ENCODE data around the gene DCLK2.

The DCLK2 gene

DNA sequence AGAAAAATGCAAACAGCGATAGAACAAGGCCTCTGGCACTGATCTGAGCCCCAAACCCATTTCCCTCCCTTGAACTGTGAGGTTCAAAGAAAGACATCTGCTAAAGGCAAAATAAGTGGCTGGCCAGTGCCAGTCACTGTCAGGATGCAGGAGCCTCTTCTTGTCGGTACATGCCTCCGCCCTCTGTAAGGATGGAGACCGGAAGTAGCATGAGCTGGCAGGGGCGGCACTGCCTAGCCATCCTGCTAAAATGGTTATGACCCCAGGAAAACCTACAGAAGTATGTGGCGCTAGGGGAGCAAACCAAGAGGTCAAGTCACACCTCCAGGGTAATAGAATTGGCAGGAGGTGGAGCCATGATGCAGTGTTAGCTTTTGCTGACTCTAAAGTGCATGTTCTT, 180.3 kb downstream of the DCLK2 start:
- Histone ChIP-seq H4K20me1 (ENCODE audit: low read depth, low read length) (no peaks in the 10 kb centered on the region), H3K9ac (ENCODE audit: low read length) (no peak overlapping the region), H3F3A (ENCODE audit: insufficient read depth) (no peaks in the 10 kb centered on the region), H2AFZ (ENCODE audit: low read depth, low read length, severe bottlenecking) (no peak overlapping the region), H3K36me3 (ENCODE audit: low read length) (no peaks in the 10 kb centered on the region), H3K79me2 (ENCODE audit: insufficient read depth, low read length) (no peaks in the 10 kb centered on the region), H3K4me2 (ENCODE audit: low read depth, low read length, poor library complexity, severe bottlenecking) (no peak overlapping the region), H3K4me3 (ENCODE audit: insufficient read depth, low read length, poor library complexity, severe bottlenecking) (no peak overlapping the region), H3K9me3 (ENCODE audit: insufficient read depth, low read length) (no peaks in the 10 kb centered on the region), H3K27me3 (ENCODE audit: low read length) (no peaks in the 10 kb centered on the region), H3K9me2 (replicated peaks; ENCODE audit: insufficient read depth, low read length) (no peaks in the 10 kb centered on the region), H3K27ac (ENCODE audit: low read depth, low read length) (no peak overlapping the region)
- TF ChIP-seq EZH2phosphoT487 (conservative IDR thresholded peaks at IDR 0.05; ENCODE audit: low read length): no peak
- TF ChIP-seq, protein P1, sequence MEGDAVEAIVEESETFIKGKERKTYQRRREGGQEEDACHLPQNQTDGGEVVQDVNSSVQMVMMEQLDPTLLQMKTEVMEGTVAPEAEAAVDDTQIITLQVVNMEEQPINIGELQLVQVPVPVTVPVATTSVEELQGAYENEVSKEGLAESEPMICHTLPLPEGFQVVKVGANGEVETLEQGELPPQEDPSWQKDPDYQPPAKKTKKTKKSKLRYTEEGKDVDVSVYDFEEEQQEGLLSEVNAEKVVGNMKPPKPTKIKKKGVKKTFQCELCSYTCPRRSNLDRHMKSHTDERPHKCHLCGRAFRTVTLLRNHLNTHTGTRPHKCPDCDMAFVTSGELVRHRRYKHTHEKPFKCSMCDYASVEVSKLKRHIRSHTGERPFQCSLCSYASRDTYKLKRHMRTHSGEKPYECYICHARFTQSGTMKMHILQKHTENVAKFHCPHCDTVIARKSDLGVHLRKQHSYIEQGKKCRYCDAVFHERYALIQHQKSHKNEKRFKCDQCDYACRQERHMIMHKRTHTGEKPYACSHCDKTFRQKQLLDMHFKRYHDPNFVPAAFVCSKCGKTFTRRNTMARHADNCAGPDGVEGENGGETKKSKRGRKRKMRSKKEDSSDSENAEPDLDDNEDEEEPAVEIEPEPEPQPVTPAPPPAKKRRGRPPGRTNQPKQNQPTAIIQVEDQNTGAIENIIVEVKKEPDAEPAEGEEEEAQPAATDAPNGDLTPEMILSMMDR (IDR thresholded peaks at IDR 0.05; ENCODE audit: insufficient read depth, low read length, poor library complexity, severe bottlenecking): no peak

DNA sequence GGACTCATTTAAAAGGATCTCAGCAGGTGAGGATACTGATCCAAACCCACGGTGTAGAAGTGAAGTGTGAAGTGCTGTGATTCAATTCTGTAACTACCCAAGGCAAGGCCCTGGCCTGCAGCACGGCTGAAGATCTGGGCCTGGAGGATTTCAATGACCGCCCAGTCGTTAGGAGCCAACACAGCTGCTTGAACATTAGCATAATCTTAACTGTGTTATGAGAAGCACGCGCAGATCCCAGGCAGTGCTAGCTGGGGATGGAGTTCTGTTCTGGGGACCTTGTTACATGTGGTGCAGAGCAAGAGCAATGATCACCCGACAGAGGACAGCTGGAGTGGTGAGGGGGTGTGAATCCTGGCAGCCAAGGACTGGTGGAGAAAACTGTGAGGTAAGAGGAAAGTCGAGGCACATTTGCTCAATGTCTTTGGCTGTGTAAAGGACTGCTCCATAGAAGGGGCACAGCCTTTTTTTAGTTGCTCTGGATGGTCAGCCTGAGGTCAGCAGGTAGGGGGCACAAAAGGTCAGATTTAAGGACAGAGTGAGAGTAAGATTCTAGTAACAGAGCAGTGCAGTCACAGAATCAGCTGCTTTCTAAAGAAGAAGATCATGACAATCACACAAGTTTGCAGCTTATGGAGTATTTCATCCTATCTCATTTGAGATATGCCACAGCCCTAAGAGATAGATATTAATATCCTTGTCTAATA, 181.8 kb downstream of the DCLK2 start:
- no peak overlapping the region for H2AFZ ChIP-seq (ENCODE audit: low read depth, low read length, severe bottlenecking)
- H3K9ac ChIP-seq (ENCODE audit: low read length): no peak overlapping the region
- H3F3A ChIP-seq (ENCODE audit: insufficient read depth): no peaks in the 10 kb centered on the region
- H3K27ac ChIP-seq (ENCODE audit: low read depth, low read length): no peak overlapping the region
- H3K9me3 ChIP-seq (ENCODE audit: insufficient read depth, low read length): no peaks in the 10 kb centered on the region
- H3K4me2 ChIP-seq (ENCODE audit: low read depth, low read length, poor library complexity, severe bottlenecking): no peak overlapping the region
- no peaks in the 10 kb centered on the region for H3K9me2 ChIP-seq (replicated peaks; ENCODE audit: insufficient read depth, low read length)
- no peaks in the 10 kb centered on the region for H4K20me1 ChIP-seq (ENCODE audit: low read depth, low read length)
- no peak for TF ChIP-seq EZH2phosphoT487 (conservative IDR thresholded peaks at IDR 0.05; ENCODE audit: low read length)
- no peaks in the 10 kb centered on the region for H3K79me2 ChIP-seq (ENCODE audit: insufficient read depth, low read length)
- H3K36me3 ChIP-seq (ENCODE audit: low read length): no peaks in the 10 kb centered on the region
- H3K4me3 ChIP-seq (ENCODE audit: insufficient read depth, low read length, poor library complexity, severe bottlenecking): no peak overlapping the region
- no peaks in the 10 kb centered on the region for H3K27me3 ChIP-seq (ENCODE audit: low read length)

DNA sequence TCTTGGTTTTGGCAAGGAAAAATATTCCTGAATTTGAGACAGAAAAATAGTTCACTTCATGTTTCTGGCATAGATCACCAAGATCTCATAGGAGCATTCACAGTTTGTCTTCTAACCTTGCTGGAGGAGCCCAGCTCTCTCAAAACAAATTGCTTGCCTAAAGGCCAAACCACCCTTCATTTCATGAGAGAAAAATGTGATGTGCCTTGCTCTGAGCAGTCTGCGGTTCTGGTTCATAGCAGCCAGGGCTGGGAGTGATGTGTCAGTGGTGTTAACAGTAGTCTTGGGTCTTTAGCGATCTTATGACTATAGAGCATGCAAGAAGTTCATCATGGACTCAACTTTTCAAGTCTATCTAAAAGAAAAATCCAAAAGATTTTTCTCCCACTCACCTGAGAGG, 183.3 kb downstream of the DCLK2 start:
- TF ChIP-seq EZH2phosphoT487 (conservative IDR thresholded peaks at IDR 0.05; ENCODE audit: low read length): no peak
- TF ChIP-seq, protein P1 (IDR thresholded peaks at IDR 0.05; ENCODE audit: insufficient read depth, low read length, poor library complexity, severe bottlenecking): no peak
- Histone ChIP-seq H2AFZ (ENCODE audit: low read depth, low read length, severe bottlenecking) (no peak overlapping the region), H3K4me2 (ENCODE audit: low read depth, low read length, poor library complexity, severe bottlenecking) (no peak overlapping the region), H3K9ac (ENCODE audit: low read length) (no peak overlapping the region), H3K27me3 (ENCODE audit: low read length) (no peaks in the 10 kb centered on the region), H3K9me2 (replicated peaks; ENCODE audit: insufficient read depth, low read length) (no peaks in the 10 kb centered on the region), H3F3A (ENCODE audit: insufficient read depth) (no peaks in the 10 kb centered on the region), H3K79me2 (ENCODE audit: insufficient read depth, low read length) (no peaks in the 10 kb centered on the region), H4K20me1 (ENCODE audit: low read depth, low read length) (no peaks in the 10 kb centered on the region), H3K27ac (ENCODE audit: low read depth, low read length) (no peak overlapping the region), H3K36me3 (ENCODE audit: low read length) (no peaks in the 10 kb centered on the region), H3K9me3 (ENCODE audit: insufficient read depth, low read length) (no peaks in the 10 kb centered on the region), H3K4me3 (ENCODE audit: insufficient read depth, low read length, poor library complexity, severe bottlenecking) (no peak overlapping the region)

DNA sequence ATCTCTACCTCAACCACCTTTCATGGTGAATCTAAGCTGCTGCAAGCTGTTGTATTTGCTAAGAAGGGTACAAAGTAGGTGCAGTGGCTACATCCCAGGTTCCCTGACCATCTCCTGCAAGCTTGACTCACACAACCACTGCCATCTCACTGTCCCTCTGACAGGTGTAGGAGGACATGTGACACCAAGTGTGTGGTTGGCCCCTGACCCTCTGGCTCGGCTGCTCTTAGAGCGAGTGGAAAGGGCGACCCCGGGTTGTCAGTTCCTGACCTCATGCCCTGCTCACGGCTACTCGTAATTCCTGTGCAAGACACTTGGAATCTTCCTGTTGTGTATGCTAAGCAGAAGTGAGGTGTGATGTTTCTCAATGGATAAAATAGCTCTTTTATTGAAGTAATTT, 184.4 kb downstream of the DCLK2 start:
- Histone ChIP-seq H3K9me2 (replicated peaks; ENCODE audit: insufficient read depth, low read length) (no peaks in the 10 kb centered on the region), H3K4me3 (ENCODE audit: insufficient read depth, low read length, poor library complexity, severe bottlenecking) (no peak overlapping the region), H3K27me3 (ENCODE audit: low read length) (no peaks in the 10 kb centered on the region), H3K36me3 (ENCODE audit: low read length) (no peaks in the 10 kb centered on the region), H3K27ac (ENCODE audit: low read depth, low read length) (no peak overlapping the region), H2AFZ (ENCODE audit: low read depth, low read length, severe bottlenecking) (no peak overlapping the region), H3K4me2 (ENCODE audit: low read depth, low read length, poor library complexity, severe bottlenecking) (no peak overlapping the region), H4K20me1 (ENCODE audit: low read depth, low read length) (no peaks in the 10 kb centered on the region), H3F3A (ENCODE audit: insufficient read depth) (no peaks in the 10 kb centered on the region), H3K9ac (ENCODE audit: low read length) (no peak overlapping the region), H3K79me2 (ENCODE audit: insufficient read depth, low read length) (no peaks in the 10 kb centered on the region), H3K9me3 (ENCODE audit: insufficient read depth, low read length) (no peaks in the 10 kb centered on the region)
- no peak for TF ChIP-seq EZH2phosphoT487 (conservative IDR thresholded peaks at IDR 0.05; ENCODE audit: low read length)
- TF ChIP-seq, protein P1 (IDR thresholded peaks at IDR 0.05; ENCODE audit: insufficient read depth, low read length, poor library complexity, severe bottlenecking): no peak

Measured in SU-DHL-6 (cell line).